Sigmoid colon (tissue), 4 donors: Measurements from ENCODE around the gene ARNT2.

Experiments
- POLR2A ChIP-seq, 2 donors: fragments of 450-650 bp; IDR thresholded peaks; one replicate each; pipeline ENCODE4 v1.6.1; 2016; ENCODE audit warnings: antibody characterized with exemption in 2 of 2, mild to moderate bottlenecking in 2 of 2, moderate library complexity in 2 of 2
- POLR2AphosphoS5 ChIP-seq, 4 donors: sonication (generic); formaldehyde crosslinking; IDR thresholded peaks; one replicate each; pipeline ENCODE4 v1.6.1; 2017; ENCODE audit warnings: antibody characterized with exemption in 4 of 4
- TF ChIP-seq, protein P1 (sequence below), 4 experiments: fragments of 450-650 bp in 3 of 4; fragments of 200-600 bp in 1 of 4; IDR thresholded peaks; one replicate each; pipeline ENCODE4 v1.5.1; 2016 to 2019; ENCODE audit warnings: antibody characterized with exemption in 4 of 4, mild to moderate bottlenecking in 3 of 4, moderate library complexity in 2 of 4

DNA sequence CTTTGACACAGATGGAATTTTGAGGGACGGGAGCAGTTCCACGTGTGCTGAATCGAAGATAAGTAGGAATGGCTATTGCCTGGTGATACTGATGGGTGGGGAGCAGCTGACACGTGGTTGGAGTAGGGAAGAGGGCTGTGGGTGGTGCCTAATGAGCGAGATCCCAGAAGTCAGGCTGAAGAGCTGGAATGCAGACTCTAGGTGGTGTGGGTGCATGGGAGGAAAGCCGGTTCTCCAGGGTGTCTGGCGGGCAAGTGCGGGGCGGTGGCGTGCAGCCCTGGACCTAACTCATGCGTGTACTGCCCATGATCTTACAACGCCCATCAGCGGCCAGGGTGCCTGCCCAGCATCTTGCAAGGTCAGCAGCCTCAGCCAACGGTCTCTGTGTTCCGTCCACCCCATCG lies 63.1 kb downstream of the ARNT2 start:
- TF ChIP-seq, protein P1, sequence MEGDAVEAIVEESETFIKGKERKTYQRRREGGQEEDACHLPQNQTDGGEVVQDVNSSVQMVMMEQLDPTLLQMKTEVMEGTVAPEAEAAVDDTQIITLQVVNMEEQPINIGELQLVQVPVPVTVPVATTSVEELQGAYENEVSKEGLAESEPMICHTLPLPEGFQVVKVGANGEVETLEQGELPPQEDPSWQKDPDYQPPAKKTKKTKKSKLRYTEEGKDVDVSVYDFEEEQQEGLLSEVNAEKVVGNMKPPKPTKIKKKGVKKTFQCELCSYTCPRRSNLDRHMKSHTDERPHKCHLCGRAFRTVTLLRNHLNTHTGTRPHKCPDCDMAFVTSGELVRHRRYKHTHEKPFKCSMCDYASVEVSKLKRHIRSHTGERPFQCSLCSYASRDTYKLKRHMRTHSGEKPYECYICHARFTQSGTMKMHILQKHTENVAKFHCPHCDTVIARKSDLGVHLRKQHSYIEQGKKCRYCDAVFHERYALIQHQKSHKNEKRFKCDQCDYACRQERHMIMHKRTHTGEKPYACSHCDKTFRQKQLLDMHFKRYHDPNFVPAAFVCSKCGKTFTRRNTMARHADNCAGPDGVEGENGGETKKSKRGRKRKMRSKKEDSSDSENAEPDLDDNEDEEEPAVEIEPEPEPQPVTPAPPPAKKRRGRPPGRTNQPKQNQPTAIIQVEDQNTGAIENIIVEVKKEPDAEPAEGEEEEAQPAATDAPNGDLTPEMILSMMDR (IDR thresholded peaks at IDR 0.05): no peak
- TF ChIP-seq POLR2AphosphoS5 (IDR thresholded peaks at IDR 0.05) (no peak), POLR2A (IDR thresholded peaks at IDR 0.05) (no peak)
